ENCODE results near the gene OR13J1. TPM values are rescaled to one million over a fixed set of nuclear protein-coding genes. Genes with fewer than 3 reads are reported as not detected.
"Not testable (repeated sequence)": the region's sequence is repeated elsewhere in the genome, so short reads cannot be mapped to it uniquely, and the experiment has no call there.

The OR13J1 gene
- total RNA-seq, 1 donor from 2014 or later: not detected

DNA sequence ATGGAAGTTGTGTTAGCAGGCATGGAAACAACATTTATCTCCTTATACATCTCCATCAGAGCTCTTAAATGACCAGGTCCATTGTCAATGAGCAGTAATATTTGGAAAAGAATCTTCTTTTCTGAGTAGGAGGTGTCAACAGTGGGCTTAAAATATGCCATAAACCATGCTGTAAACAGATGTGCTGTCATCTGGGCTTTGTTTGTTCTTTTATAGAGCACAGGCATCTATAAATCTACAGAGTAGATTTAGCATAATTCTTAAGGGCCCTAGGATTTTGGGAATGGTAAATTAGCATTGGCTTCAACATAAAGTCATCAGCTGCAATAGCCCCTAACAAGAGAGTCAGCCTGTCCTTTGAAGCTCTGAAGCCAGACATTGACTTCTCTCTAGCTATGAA lies 28.1 kb upstream of the OR13J1 start:
- H3K27ac Mint-ChIP-seq: no peak overlapping the region
- no peaks in the 10 kb centered on the region for H3K9me3 Mint-ChIP-seq
- peaks cover 2% of the 10 kb centered on the region for H3K4me1 Mint-ChIP-seq
- H3K4me3 Mint-ChIP-seq: no peak overlapping the region
- H3K27me3 Mint-ChIP-seq (ENCODE audit: low read depth): peaks cover 60% of the 10 kb centered on the region
- no peak for TF ChIP-seq CTCF (IDR thresholded peaks at IDR 0.05; ENCODE audit: unreplicated experiment)
- H3K36me3 Mint-ChIP-seq: no peaks in the 10 kb centered on the region
- no peak for DNase-seq (ENCODE audit: low spot score in 2 of 2, unreplicated experiment in 2 of 2)

- H3K36me3 Mint-ChIP-seq; H3K4me3 Mint-ChIP-seq; DNase-seq (ENCODE audit: low spot score in 2 of 2, unreplicated experiment in 2 of 2); H3K9me3 Mint-ChIP-seq; H3K27ac Mint-ChIP-seq; H3K4me1 Mint-ChIP-seq: not testable (repeated sequence)
- peaks cover 62% of the 10 kb centered on the region for H3K27me3 Mint-ChIP-seq (ENCODE audit: low read depth)
Observed at GRCh38 chr9:35897376-35898099, 27.3 kb upstream of the OR13J1 start.

DNA sequence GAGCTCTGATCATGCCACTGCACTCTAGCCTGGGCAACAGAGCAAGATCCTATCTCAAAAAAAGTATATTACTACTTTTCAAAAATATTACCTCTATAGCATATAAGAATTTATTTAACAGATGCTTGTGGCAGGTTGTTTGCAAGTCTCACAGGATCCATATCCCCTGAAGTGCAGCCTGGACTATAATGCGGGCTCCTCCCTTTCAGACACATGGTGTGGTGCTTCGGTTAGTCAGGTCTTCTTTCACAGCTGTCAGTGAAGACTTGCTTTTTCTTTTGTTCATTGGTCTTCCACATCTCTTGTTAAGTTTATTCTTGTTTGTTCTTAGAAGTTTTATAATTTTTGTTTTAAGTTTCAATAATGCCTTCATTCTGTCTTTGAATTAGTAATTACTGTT lies 26.4 kb upstream of the OR13J1 start:
- no peaks in the 10 kb centered on the region for H3K4me1 Mint-ChIP-seq

GRCh38 chr9:35892051-35892450 lies 21.9 kb upstream of the OR13J1 start:
- no peaks in the 10 kb centered on the region for H3K36me3 Mint-ChIP-seq
- H3K4me1 Mint-ChIP-seq: no peaks in the 10 kb centered on the region
- no peak for DNase-seq (ENCODE audit: low spot score in 2 of 2, unreplicated experiment in 2 of 2)
- no peak overlapping the region for H3K4me3 Mint-ChIP-seq
- peaks cover 39% of the 10 kb centered on the region for H3K27me3 Mint-ChIP-seq (ENCODE audit: low read depth)
- no peak for TF ChIP-seq CTCF (IDR thresholded peaks at IDR 0.05; ENCODE audit: unreplicated experiment)
- H3K27ac Mint-ChIP-seq: no peak overlapping the region
- H3K9me3 Mint-ChIP-seq: no peaks in the 10 kb centered on the region

More for the DNA sequence above, 26.4 kb upstream of the OR13J1 start:
- Mint-ChIP-seq H3K27me3 (ENCODE audit: low read depth) (peaks cover 63% of the 10 kb centered on the region), H3K4me3 (no peak overlapping the region), H3K27ac (no peak overlapping the region), H3K9me3 (no peaks in the 10 kb centered on the region), H3K36me3 (no peaks in the 10 kb centered on the region)
- no peak for TF ChIP-seq CTCF (IDR thresholded peaks at IDR 0.05; ENCODE audit: unreplicated experiment)
- no peak for DNase-seq (ENCODE audit: low spot score in 2 of 2, unreplicated experiment in 2 of 2)

DNA sequence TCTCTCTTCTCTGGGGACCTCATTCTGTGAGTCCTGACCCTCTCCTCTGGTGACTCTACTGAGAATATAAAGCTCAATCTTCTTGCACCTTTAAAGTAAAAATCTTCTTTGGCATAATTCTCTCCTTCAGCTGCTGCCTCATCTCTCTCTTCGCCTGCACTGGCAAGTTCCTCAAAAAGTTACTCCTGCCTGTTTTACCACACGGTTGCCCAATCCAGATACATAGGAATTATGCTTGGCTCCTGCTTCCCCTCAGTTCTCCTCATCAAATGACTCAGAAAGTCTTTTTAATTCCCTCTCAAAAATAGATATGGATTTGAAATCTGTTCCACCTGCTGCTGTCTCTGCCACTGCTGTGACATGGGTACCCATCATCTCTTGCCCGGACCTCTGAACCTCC lies 21.4 kb upstream of the OR13J1 start:
- Mint-ChIP-seq H3K27ac (no peak overlapping the region), H3K27me3 (ENCODE audit: low read depth) (peaks cover 39% of the 10 kb centered on the region), H3K4me1 (no peaks in the 10 kb centered on the region), H3K4me3 (no peak overlapping the region), H3K9me3 (no peaks in the 10 kb centered on the region), H3K36me3 (no peaks in the 10 kb centered on the region)
- no peak for DNase-seq (ENCODE audit: low spot score in 2 of 2, unreplicated experiment in 2 of 2)
- TF ChIP-seq CTCF (IDR thresholded peaks at IDR 0.05; ENCODE audit: unreplicated experiment): no peak

DNA sequence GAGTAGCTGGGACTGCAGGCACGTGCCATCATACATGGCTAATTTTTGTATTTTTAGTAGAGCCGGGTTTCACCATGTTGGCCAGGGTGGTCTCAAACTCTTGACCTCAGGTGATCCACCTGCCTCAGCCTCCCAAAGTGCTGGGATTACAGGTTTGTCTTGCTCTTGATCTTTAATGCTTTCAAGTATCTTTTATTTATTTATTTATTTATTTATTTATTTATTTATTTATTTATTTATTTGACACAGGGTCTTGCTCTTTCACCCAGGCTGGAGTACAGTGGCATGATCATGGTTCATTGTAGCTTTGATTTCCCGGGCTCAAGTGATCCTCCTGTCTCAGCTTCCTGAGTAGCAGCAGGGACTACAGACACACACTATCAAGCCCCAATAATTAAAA lies 14.7 kb upstream of the OR13J1 start:
- H3K4me1 Mint-ChIP-seq; H3K27me3 Mint-ChIP-seq (ENCODE audit: low read depth); H3K4me3 Mint-ChIP-seq; H3K36me3 Mint-ChIP-seq; H3K27ac Mint-ChIP-seq; DNase-seq (ENCODE audit: low spot score in 2 of 2, unreplicated experiment in 2 of 2); H3K9me3 Mint-ChIP-seq: not testable (repeated sequence)

DNA sequence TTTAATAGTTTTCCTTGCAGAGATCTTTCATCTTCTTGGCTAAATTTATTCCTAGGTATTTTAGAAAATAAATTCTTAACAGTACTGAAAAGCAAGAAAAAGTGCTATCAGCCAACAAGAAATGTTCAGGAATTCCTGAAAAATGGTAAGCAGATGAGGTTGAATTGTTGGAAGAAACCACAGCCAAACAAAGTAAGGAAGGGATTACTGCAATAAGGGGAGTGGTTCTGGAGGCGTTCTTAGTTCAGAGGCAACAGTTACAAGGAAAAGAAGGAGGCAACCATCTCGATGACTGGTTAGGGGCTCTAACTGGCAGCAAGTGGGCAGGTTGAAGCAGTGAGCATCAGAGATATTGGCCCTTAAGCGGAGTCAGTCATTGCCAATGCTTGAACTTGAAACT lies 12.8 kb upstream of the OR13J1 start:
- H3K4me3 Mint-ChIP-seq: no peak overlapping the region
- TF ChIP-seq CTCF (IDR thresholded peaks at IDR 0.05; ENCODE audit: unreplicated experiment): no peak
- no peak for DNase-seq (ENCODE audit: low spot score in 2 of 2, unreplicated experiment in 2 of 2)
- H3K4me1 Mint-ChIP-seq: peaks cover 4% of the 10 kb centered on the region
- H3K27ac Mint-ChIP-seq: no peak overlapping the region
- peaks cover 8% of the 10 kb centered on the region for H3K27me3 Mint-ChIP-seq (ENCODE audit: low read depth)
- H3K9me3 Mint-ChIP-seq: no peaks in the 10 kb centered on the region
- no peaks in the 10 kb centered on the region for H3K36me3 Mint-ChIP-seq

All from mesothelial cell of epicardium (in vitro differentiated cells).